IPS DF 4.7 (cell line): ENCODE measurements around the gene PTGES.

Experiments
- DNase-seq: peaks from one replicate; pipeline ENCODE4 v3.0.0-alpha.2; 2013; ENCODE audit warnings: low spot score; ENCODE audit errors: extremely low read depth

The PTGES gene

GRCh38 chr9:129746092-129746777 lies 6.6 kb downstream of the PTGES start:
- DNase-seq, result no peak

DNA sequence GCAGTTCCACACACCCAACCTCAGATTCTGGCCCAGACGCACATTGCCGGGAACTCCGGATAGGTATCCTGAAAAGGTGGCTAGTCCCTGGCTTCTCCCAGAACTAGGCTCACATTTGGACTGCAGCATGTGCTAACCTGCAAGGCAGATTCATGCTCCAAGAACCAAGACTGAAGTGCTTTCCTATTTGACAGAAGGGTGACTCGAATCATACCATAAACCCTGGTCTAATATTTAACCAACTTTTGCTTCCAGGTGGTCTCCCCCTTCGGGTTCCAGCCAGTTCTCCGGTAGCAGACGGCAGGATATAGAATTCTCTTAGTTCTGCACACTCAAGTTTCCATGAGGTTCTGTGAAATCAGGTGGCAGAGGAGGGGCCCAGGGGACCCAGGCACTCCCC lies 7.6 kb downstream of the PTGES start:
- DNase-seq, result no peak

GRCh38 chr9:129740666-129741464 lies 12.0 kb downstream of the PTGES start:
- no peak for DNase-seq

GRCh38 chr9:129740174-129740573 lies 12.7 kb downstream of the PTGES start:
- DNase-seq, result no peak

DNA sequence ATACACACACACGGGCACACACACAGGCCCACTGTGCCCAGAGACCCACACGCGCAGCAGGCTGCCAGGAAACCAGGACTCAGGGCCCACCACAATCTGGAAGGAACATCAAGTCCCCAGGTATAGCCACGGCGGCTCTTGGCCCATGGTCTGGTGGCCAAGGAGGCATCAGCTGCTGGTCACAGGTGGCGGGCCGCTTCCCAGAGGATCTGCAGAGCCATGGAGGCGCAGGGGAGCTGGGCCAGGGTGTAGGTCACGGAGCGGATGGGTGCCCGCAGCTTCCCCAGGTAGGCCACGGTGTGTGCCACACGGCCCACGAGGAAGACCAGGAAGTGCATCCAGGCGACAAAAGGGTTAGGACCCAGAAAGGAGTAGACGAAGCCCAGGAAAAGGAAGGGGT lies 13.4 kb downstream of the PTGES start:
- DNase-seq, result no peak

DNA sequence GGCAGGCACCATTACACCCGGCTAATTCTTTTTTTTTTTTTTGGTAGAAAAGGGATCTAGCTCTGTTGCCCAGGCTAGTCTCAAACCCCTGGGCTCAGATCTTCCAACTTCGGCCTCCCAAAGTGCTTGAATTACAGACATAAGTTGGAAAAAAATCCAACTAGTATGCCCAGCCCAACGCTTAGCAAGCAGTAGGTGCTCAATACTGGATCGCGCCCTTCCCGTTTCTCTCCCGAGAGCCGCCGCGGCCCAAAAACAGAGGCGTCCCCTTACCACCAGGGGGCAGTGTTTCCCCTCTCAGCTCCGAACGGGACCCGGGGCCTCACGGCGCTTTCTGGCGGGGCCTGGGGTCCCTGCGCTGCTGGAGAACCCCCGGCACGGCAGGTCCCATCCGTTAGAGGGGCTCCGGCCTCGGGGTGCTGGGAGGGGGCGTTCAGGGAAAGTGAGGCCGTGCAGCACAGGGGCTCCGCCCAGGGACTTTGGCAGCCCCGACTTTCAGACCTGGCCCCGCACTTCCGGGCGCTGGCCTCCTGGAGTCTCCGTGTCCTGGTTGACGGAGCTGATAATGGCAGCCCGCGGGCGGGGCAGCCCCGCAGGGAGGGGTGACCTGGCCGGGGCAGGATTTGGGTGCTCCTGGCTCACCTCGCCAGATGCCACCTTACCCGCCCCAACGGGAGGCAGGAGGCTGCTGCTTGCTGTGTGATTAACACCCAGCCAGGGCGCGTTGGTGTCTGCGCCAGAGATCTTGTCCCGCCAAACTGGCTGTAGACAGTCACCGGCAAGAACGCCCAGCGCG lies 15.2 kb downstream of the PTGES start:
- DNase-seq, result no peak

- DNase-seq, result no peak
Observed at GRCh38 chr9:129736334-129736733, 16.5 kb downstream of the PTGES start.

GRCh38 chr9:129735546-129735945 lies 17.3 kb downstream of the PTGES start:
- DNase-seq, result no peak

- DNase-seq, result no peak
Observed at GRCh38 chr9:129733632-129733953, 19.2 kb downstream of the PTGES start.

GRCh38 chr9:129732946-129733631 lies 19.8 kb downstream of the PTGES start:
- DNase-seq, result no peak

- DNase-seq, result no peak
Observed at GRCh38 chr9:129732100-129732499, 20.7 kb downstream of the PTGES start.

DNA sequence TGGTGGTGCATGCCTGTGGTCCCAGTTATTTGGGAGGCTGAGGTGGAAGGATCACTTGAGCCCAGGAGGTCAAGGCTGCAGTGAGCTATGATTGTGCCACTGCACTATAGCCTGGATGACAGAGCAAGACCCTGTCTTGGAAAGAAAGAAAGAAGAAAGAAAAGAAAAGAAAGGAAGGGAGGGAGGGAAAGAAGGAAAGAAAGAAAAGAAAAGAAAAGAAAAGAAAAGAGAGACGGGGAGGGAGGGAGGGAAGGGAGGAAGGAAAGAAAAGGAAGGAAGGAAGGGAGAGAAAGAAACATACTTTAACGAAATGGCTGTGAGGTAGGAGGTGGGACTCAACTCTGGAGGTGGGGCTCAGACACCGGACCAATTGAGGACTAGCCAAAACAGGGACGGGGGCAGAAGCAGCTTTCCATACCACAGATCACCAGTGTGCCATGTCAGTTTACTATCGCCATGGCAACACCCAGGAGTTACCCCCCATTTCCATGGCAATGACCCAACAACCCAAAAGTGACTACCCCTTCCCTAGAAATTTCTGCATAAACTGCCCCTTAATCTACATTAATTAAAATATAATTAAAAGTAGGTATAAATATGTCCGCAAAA lies 21.3 kb downstream of the PTGES start:
- no peak for DNase-seq

DNA sequence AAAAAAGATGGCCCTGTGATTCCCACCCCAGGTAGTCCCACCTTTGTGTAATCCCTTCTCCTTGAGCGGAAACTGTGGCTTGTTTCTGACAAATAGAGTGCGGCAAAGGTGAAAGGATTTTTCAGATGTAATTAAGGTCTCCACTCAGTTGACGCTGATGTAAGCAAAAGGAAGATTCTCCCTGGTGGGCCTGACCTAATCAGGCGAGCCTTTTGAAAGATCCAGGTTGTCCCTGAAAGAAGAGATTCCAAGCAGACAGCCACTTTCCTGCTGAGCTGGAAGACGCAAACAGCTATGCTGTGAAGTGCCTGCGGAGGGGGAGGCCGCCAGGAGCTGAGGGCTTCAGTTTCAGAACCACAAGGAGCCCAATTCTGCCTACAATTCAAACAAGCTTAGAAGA lies 24.1 kb downstream of the PTGES start:
- DNase-seq, result no peak

GRCh38 chr9:129726322-129727160 lies 26.3 kb downstream of the PTGES start:
- no peak for DNase-seq

DNA sequence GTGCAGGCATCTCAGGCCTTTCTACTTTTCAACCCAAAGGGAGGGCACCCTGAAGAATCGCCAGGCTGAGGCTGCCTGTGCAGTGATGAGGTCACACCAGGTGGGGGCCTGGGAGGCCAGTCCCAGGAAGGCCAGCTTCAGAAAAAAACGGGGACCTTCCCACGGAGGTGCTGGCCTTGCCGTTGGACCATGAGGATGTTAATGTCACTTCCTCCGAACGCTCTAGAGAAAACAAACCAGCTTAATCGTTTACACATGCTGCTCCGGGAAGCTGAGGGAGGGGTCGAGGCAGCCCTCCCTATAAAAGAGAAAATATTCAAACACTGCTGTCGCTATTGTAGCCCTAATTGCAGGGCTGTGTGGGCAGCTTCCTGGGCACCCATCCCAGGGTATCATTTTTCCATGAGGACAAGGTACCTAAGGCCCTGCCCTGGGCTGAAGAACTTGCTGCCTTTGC lies 27.0 kb downstream of the PTGES start:
- no peak for DNase-seq

DNA sequence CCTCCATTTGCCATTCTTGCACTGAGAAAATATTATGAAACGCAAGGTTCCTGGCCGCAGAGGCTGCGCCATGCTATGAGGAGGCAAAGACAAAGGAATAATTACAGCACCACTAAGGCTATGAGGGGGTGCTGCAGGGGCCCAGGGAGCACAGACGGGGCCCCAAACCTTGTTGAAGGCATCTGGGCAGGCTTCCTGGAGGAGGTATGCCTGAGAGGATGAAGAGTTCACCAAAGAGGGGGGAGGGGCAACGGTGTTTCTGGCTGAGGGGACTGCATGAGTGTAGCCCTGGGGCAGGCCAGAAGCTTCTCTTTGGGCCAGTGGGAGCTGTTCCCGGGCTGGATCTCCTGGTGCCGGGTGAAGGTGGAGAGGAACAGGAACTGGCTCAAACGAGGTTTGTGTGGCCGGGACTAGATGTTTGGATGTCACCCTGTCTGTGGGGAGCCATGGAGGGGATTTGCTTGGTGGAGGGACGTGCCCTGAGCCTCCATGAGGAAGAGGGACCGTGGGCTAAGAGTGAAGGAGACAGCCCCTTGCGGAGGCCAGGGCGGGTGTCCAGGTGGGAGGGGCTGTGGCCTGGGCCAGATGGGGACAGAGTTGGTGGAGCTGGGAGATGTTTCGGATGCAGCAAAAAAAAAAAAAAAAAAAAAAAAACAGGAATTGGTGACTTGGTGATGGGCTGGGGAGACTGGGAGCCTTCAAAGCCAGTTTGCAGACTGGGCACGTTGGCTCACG lies 28.2 kb downstream of the PTGES start:
- DNase-seq, result no peak

- DNase-seq, result no peak
Observed at GRCh38 chr9:129722913-129723312, 29.9 kb downstream of the PTGES start.

- DNase-seq, result no peak
Observed at GRCh38 chr9:129720865-129721545, 31.8 kb downstream of the PTGES start.
